ENCODE data around the gene MAGI2.

The MAGI2 gene

GRCh38 chr7:78438433-78438832, 1015.0 kb downstream of the MAGI2 start:
- ChIA-PET CTCF (interaction anchor here (0.6 to 1.0 kb wide), 2 partner anchors 29 to 943 kb away, joined by 3 read pairs; no protein-coding TSS in a partner anchor), POLR2A (no interaction called here)
- no peak for DNase-seq (ENCODE audit: extremely low spot score)
- TF ChIP-seq, protein P1, sequence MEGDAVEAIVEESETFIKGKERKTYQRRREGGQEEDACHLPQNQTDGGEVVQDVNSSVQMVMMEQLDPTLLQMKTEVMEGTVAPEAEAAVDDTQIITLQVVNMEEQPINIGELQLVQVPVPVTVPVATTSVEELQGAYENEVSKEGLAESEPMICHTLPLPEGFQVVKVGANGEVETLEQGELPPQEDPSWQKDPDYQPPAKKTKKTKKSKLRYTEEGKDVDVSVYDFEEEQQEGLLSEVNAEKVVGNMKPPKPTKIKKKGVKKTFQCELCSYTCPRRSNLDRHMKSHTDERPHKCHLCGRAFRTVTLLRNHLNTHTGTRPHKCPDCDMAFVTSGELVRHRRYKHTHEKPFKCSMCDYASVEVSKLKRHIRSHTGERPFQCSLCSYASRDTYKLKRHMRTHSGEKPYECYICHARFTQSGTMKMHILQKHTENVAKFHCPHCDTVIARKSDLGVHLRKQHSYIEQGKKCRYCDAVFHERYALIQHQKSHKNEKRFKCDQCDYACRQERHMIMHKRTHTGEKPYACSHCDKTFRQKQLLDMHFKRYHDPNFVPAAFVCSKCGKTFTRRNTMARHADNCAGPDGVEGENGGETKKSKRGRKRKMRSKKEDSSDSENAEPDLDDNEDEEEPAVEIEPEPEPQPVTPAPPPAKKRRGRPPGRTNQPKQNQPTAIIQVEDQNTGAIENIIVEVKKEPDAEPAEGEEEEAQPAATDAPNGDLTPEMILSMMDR (IDR thresholded peaks at IDR 0.05; ENCODE audit: control extremely low read depth, extremely low read depth, low read depth, missing control alignments) = no peak

- POLR2A ChIA-PET = no interaction called here
- TF ChIP-seq, protein P1 (IDR thresholded peaks at IDR 0.05; ENCODE audit: control extremely low read depth, extremely low read depth, low read depth, missing control alignments) = no peak
Measured at GRCh38 chr7:78437118-78437517, 1016.3 kb downstream of the MAGI2 start.

DNA sequence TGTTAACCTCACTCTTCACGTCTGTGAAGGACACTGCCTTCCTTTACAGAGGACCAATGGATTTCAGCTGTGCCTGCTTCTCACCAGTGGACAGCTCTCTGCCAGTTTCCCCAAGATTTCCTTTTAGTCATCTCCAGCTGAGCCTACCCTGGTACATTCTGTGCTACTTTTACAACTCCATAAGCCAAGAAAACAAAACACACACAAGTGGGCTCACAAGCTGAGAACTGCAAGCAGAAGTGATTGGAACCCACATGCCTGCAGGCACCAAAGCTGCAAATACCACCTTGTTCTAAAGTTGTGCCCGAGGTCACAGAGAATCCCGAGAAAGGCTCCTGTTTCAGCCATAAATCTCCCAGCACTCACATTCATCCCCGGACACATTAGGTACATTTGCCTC, 1018.1 kb downstream of the MAGI2 start:
- CTCF ChIA-PET = interaction anchor here (0.6 kb wide), 1 partner anchor 19 kb away, joined by 3 read pairs; no protein-coding TSS in a partner anchor
- POLR2A ChIA-PET = no interaction called here
- DNase-seq (ENCODE audit: extremely low spot score) = no peak
- TF ChIP-seq, protein P1 (IDR thresholded peaks at IDR 0.05; ENCODE audit: control extremely low read depth, extremely low read depth, low read depth, missing control alignments) = no peak

More at GRCh38 chr7:78437118-78437517, 1016.3 kb downstream of the MAGI2 start:
- no peak for DNase-seq (ENCODE audit: extremely low spot score)
- CTCF ChIA-PET = no interaction called here

DNA sequence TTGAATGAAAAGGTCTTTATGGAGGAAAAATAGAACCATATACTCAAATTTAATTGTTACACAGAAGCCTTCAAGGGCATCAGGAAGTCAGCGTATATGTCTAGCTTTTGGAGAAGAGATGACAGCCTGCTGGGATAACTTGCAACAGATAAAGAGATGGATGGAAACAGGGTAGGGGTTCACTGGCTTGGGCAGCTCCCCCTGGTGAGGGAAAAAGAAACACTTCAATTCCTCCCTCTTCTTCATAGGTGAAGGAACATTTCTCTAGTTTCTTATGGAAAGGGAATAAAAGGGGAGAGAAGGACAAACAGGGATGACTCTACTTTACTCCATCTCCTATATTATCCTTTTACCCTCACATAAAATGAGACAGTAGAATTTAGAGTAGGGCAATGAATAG, 1019.2 kb downstream of the MAGI2 start:
- TF ChIP-seq, protein P1 (IDR thresholded peaks at IDR 0.05; ENCODE audit: control extremely low read depth, extremely low read depth, low read depth, missing control alignments) = no peak
- DNase-seq (ENCODE audit: extremely low spot score) = no peak
- CTCF ChIA-PET = interaction anchor here (1.0 kb wide), 1 partner anchor 14 kb away, joined by 3 read pairs; no protein-coding TSS in a partner anchor
- POLR2A ChIA-PET = no interaction called here

DNA sequence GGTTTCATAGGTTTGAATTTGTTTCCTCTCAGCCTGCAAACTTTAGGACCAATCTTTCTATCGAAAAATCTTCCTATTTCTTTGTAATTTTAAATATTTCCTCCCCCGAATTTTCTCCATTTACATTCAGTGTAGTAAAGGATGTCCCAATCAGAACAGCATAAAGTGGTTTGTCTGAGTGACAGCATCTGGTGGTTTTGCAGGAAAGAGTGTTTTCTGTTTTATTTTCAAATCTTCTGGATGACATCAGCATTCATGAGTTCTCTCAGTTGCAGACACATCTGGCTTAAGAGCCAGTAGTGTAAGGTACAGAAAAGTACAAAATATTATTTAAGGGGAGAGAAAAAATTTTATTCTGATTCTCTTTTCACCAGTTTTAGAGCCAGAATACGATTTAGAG, 1020.0 kb downstream of the MAGI2 start:
- CTCF ChIA-PET = interaction anchor here (1.0 kb wide), 1 partner anchor 15 kb away, joined by 3 read pairs; no protein-coding TSS in a partner anchor
- POLR2A ChIA-PET = no interaction called here
- TF ChIP-seq, protein P1 (IDR thresholded peaks at IDR 0.05; ENCODE audit: control extremely low read depth, extremely low read depth, low read depth, missing control alignments) = no peak
- no peak for DNase-seq (ENCODE audit: extremely low spot score)

- TF ChIP-seq, protein P1 (IDR thresholded peaks at IDR 0.05; ENCODE audit: control extremely low read depth, extremely low read depth, low read depth, missing control alignments) = no peak
- POLR2A ChIA-PET = no interaction called here
- no peak for DNase-seq (ENCODE audit: extremely low spot score)
- CTCF ChIA-PET = no interaction called here
Measured at GRCh38 chr7:78429878-78430277, 1023.6 kb downstream of the MAGI2 start.

- ChIA-PET POLR2A (no interaction called here), CTCF (no interaction called here)
- TF ChIP-seq, protein P1 (IDR thresholded peaks at IDR 0.05; ENCODE audit: control extremely low read depth, extremely low read depth, low read depth, missing control alignments) = no peak
- peak; percentile 4 for DNase-seq (ENCODE audit: extremely low spot score)
Measured at GRCh38 chr7:78427209-78427608, 1026.3 kb downstream of the MAGI2 start.
